AG04449 (cell line): ENCODE measurements around the gene MANSC4.

Experiments used
- CTCF ChIA-PET: fragments of 350-600 bp; formaldehyde crosslinking; extraction: SDS; loops from one replicate; lab custom pipeline; 2021; ENCODE audit warnings: antibody characterized with exemption; lab: Yijun Ruan, JAX
- POLR2A ChIA-PET: fragments of 400-600, 350-600 bp; formaldehyde crosslinking; extraction: SDS; loops from one replicate; lab custom pipeline; 2020; ENCODE audit warnings: antibody characterized with exemption, inconsistent platforms; lab: Yijun Ruan, JAX
- DNase-seq: peaks from one replicate; pipeline ENCODE4 v3.0.0-alpha.2; 2010; ENCODE audit warnings: low read depth, low spot score
- H3K4me3 ChIP-seq: 2 replicates; pipeline ENCODE4 v1.5.1; 2011; ENCODE audit warnings: low read depth, mild to moderate bottlenecking, control low read depth, low read length
- TF ChIP-seq, protein P1 (sequence below): IDR thresholded peaks from one replicate; pipeline ENCODE4 v1.5.1; 2011; ENCODE audit warnings: mild to moderate bottlenecking, moderate library complexity, low read length, control low read depth, inconsistent platforms; ENCODE audit not compliant: insufficient read depth; ENCODE audit errors: missing control alignments

The MANSC4 gene

DNA sequence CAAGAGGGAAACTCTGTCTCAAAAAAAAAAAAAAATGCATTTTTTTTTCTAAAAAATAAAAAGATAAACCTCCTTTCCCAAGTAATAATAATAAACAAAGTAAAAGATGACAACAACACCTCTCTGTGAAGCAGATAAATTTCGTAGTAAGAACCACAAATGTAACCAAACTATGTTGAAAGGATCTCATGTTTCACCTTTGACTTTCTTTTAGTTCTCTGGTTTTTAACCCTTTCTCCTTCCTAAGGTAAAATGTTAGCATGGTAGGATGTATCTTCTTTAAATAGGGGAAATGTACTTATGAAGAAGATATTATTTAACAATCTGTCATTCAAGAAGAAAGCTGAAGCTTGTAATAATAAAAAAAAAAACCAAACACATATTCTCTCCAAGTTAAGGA lies 1.8 kb downstream of the MANSC4 start:
- H3K4me3 ChIP-seq = no peak overlapping the region
- ChIA-PET CTCF (interaction anchor here (1.3 to 2.7 kb wide), 3 partner anchors 9 to 163 kb away, joined by 3 to 8 read pairs (median 5); no protein-coding TSS in a partner anchor), POLR2A (no interaction called here)
- TF ChIP-seq, protein P1, sequence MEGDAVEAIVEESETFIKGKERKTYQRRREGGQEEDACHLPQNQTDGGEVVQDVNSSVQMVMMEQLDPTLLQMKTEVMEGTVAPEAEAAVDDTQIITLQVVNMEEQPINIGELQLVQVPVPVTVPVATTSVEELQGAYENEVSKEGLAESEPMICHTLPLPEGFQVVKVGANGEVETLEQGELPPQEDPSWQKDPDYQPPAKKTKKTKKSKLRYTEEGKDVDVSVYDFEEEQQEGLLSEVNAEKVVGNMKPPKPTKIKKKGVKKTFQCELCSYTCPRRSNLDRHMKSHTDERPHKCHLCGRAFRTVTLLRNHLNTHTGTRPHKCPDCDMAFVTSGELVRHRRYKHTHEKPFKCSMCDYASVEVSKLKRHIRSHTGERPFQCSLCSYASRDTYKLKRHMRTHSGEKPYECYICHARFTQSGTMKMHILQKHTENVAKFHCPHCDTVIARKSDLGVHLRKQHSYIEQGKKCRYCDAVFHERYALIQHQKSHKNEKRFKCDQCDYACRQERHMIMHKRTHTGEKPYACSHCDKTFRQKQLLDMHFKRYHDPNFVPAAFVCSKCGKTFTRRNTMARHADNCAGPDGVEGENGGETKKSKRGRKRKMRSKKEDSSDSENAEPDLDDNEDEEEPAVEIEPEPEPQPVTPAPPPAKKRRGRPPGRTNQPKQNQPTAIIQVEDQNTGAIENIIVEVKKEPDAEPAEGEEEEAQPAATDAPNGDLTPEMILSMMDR = no peak
- no peak for DNase-seq

DNA sequence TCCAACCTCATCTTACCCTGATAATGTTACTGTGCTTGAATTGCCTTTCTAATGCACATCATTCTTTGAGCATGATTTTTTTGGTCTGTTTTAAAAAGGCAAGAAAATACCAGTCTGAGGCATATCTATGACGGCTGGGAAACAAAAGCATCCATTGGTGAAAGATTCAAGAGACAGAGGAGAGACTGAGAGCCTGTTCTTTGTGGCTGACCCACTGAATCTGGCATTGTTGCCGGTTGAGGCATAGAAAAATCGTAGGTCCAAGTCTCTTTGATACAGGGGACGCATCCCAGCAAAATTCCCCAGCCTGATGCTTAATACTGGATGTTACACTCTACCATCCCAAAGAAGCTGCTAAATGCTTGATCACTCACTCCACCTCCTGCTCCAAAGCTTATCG lies 2.9 kb downstream of the MANSC4 start:
- no peak for DNase-seq
- POLR2A ChIA-PET = no interaction called here
- CTCF ChIA-PET = interaction anchor here (1.5 kb wide), 1 partner anchor 16 kb away, joined by 3 read pairs; no protein-coding TSS in a partner anchor
- TF ChIP-seq, protein P1 = no peak
- H3K4me3 ChIP-seq = no peak overlapping the region

DNA sequence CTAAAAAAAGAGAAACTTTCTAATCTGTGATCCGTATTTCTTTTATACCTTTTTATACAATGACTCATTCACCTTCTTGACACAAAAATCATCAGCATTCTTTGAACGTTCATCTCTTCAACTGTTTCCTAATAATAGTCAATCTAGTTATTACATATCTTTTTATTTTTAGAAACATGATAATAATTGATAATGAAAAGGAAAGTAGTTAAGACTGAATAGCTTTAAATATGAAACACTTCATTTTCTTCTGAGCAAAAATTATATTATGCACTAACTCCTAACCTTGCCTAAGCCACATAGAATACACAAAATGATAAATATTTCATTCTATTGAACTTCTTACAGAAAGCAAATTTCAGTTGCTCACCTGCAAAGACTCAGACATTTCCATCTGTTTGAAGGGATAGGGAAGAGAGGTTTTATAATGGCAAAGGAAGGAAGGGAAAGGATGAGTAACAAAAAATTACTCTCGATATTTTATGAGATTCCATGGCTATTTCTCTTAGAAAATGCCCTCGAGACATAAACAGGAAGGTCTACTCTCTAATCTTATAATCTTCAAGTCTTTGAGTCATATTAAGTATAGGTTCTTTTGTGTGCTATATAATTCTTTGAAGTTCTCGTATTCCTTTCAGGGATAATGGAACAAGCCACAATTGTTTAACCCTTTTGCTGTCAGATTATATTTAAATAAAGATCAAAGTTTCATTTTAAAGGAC lies 7.5 kb downstream of the MANSC4 start:
- DNase-seq = no peak
- no peak overlapping the region for H3K4me3 ChIP-seq
- TF ChIP-seq, protein P1 = no peak
- ChIA-PET POLR2A (no interaction called here), CTCF (interaction anchor here (0.7 kb wide), 1 partner anchor 49 kb away, joined by 3 read pairs; no protein-coding TSS in a partner anchor)

DNA sequence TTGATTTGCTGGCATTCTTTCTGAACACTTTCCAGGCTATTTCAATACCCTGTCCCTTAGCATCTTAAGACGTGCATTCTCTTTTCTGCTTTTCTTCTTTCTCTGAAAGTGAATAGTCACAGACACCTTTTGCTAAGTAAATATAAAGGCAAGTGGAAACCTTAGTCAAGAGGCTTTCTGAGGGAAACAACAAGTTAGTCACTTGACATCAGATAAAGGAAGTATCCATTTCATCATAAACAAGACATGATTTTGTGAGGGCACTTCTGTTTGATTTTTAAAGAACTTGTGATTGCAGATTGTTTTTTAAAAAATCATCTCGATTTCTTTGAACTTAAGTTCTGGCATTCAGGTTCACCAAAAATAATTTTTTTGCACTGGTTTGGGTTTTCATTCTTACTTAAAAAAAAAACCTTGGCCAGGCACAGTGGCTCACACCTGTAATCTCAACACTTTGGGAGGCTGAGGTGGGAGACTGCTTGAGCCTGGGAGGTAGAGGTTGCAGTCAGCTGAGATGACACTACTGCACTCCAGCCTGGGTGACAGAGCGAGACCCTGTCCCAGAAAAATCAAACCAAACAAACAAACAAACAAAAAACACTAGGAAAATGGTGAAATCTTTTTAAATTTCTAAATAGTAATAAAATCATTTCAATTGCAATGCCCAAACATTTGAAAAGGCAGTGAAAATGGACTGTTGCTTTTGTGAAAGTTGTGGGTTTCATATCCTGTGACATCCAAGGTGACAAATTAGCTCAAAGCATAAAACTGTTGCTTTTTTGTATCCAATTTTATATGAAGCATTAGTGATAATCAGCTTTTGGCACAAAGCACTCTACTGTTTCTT lies 8.3 kb downstream of the MANSC4 start:
- H3K4me3 ChIP-seq = no peak overlapping the region
- TF ChIP-seq, protein P1 = no peak
- CTCF ChIA-PET = interaction anchor here (0.7 to 1.4 kb wide), 3 partner anchors 8 to 50 kb away, joined by 3 to 5 read pairs (median 3); partner anchors contain the start of genes KLHL42 and MANSC4
- POLR2A ChIA-PET = no interaction called here
- no peak for DNase-seq

DNA sequence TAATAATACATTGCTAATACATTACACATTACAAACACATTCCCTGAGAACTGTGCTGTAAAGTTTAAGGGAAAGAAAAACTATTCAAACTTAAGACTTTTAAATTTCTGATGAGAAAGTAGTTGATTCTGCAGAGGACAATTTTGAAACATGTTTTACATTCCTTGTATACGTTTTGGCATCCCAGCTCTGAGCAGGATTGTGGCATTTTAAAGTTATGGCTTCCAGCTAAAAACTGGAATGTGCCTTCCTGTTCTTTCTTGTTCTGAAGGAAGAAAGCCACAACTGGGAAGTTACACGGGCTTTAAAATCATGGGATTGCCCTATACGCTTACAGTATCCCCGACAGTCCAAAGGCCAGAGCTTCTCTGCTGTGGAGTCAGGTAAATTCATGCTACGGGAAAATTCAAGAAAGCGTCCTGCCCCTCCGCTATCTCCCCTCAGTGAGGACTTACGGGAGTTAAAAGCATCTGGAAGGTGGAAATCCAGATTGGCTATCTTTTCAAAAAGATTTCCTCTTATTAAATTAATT lies 10.8 kb downstream of the MANSC4 start:
- DNase-seq = no peak
- H3K4me3 ChIP-seq = no peak overlapping the region
- CTCF ChIA-PET = interaction anchor here (0.9 to 1.9 kb wide), 3 partner anchors 10 to 171 kb away, joined by 3 to 5 read pairs (median 4); partner anchors contain the start of genes KLHL42 and MANSC4
- TF ChIP-seq, protein P1 = no peak
- POLR2A ChIA-PET = no interaction called here
